ENCODE measurements around the gene SMCO2.

DNA sequence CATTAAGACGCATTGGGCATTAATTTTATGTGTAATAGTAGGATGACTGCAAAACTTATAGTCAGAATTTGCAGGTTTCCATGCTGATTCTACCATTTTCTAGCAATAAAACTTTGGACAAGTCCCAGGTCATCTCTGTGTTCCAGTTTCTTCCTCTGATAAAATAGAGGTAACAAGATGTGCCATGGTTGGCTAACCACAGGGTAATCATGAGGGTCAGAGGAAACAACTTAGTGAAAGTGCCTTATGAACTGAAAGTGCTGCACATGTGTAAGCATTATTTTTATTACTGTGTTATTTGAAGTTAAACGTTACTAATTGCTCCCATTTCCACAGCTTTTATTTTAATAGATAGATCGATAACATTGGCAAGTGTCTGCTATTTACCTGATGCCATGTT is 21.1 kb downstream of the SMCO2 start:
- TF ChIP-seq POLR2A (IDR thresholded peaks at IDR 0.05; ENCODE audit: low read length) (no peak), GATA1 (IDR thresholded peaks at IDR 0.05; ENCODE audit: low read depth, low read length) (no peak)
